Islet of Langerhans (tissue), 1 donor: ENCODE data around the gene SLC19A2.

ENCODE experiments used
- FAIRE-seq: peaks from one replicate; lab custom pipeline; 2011; peaks lifted over from hg19 to GRCh38; lab: Jason Lieb, UNC

SLC19A2 gene

GRCh38 chr1:169475806-169476387 is 9.8 kb downstream of the SLC19A2 start:
- no peak for FAIRE-seq

GRCh38 chr1:169474302-169474995 is 11.3 kb downstream of the SLC19A2 start:
- FAIRE-seq, result no peak

- FAIRE-seq, result no peak
Observed at GRCh38 chr1:169473347-169473746, 12.4 kb downstream of the SLC19A2 start.

- no peak for FAIRE-seq
Observed at GRCh38 chr1:169472738-169473137, 13.0 kb downstream of the SLC19A2 start.

GRCh38 chr1:169468982-169469381 is 16.8 kb downstream of the SLC19A2 start:
- FAIRE-seq, result no peak

- no peak for FAIRE-seq
Observed at GRCh38 chr1:169466259-169467230, 19.2 kb downstream of the SLC19A2 start.

GRCh38 chr1:169465281-169465680 is 20.5 kb downstream of the SLC19A2 start:
- no peak for FAIRE-seq

GRCh38 chr1:169462385-169462784 is 23.4 kb downstream of the SLC19A2 start:
- FAIRE-seq, result no peak

GRCh38 chr1:169461390-169462000 is 24.2 kb downstream of the SLC19A2 start:
- FAIRE-seq, result no peak

- no peak for FAIRE-seq
Observed at GRCh38 chr1:169460191-169460833, 25.4 kb downstream of the SLC19A2 start.

- FAIRE-seq, result peak; percentile 45
Observed at GRCh38 chr1:169457443-169457842, 28.3 kb downstream of the SLC19A2 start.

- FAIRE-seq, result no peak
Observed at GRCh38 chr1:169456029-169456428, 29.7 kb downstream of the SLC19A2 start.

- no peak for FAIRE-seq
Observed at GRCh38 chr1:169452921-169453320, 32.8 kb downstream of the SLC19A2 start.

- FAIRE-seq, result no peak
Observed at GRCh38 chr1:169451218-169451824, 34.4 kb downstream of the SLC19A2 start.

- FAIRE-seq, result no peak
Observed at GRCh38 chr1:169443923-169444322, 41.8 kb downstream of the SLC19A2 start.

- FAIRE-seq, result no peak
Observed at GRCh38 chr1:169427081-169427641, 58.6 kb downstream of the SLC19A2 start, which contains the start of gene CCDC181. Gene CCDC181 (minus strand): TSS chr1:169427474. CDS start chr1:169424927, 2,547 bp downstream.

- peak; percentile 71 for FAIRE-seq
Observed at GRCh38 chr1:169426174-169426705, 59.5 kb downstream of the SLC19A2 start.

- no peak for FAIRE-seq
Observed at GRCh38 chr1:169421309-169421708, 64.4 kb downstream of the SLC19A2 start.

GRCh38 chr1:169414952-169415351 is 70.8 kb downstream of the SLC19A2 start:
- FAIRE-seq, result no peak
